Thymus (tissue), 11 donors: ENCODE results near the gene NID2. TPM values are rescaled to one million over a fixed set of nuclear protein-coding genes. Genes with fewer than 3 reads are reported as not detected.

Experiments
- DNase-seq, 9 donors: peaks; one replicate each; pipeline ENCODE4 v3.0.0-alpha.2; 2013; ENCODE audit warnings: low spot score in 9 of 9, low read depth in 6 of 9, missing footprints in 1 of 9
- H3K27ac ChIP-seq, 2 donors: one replicate each; pipeline ENCODE4 v1.5.1; 2013; ENCODE audit warnings: control low read depth in 1 of 2, low read depth in 1 of 2, low read length in 1 of 2, mild to moderate bottlenecking in 1 of 2, moderate library complexity in 1 of 2
- H3K27me3 ChIP-seq, 2 donors: one replicate each; pipeline ENCODE4 v1.5.1; 2013; ENCODE audit warnings: low read length in 1 of 2; ENCODE audit not compliant: control insufficient read depth in 2 of 2, insufficient read depth in 1 of 2
- H3K36me3 ChIP-seq, 2 donors: one replicate each; pipeline ENCODE4 v1.5.1; 2013; ENCODE audit warnings: low read length in 1 of 2, mild to moderate bottlenecking in 1 of 2, moderate library complexity in 1 of 2; ENCODE audit not compliant: control insufficient read depth in 2 of 2, insufficient read depth in 2 of 2
- H3K4me1 ChIP-seq, 2 donors: one replicate each; pipeline ENCODE4 v1.5.1; 2013; ENCODE audit warnings: low read length in 2 of 2; ENCODE audit not compliant: control insufficient read depth in 2 of 2, insufficient read depth in 2 of 2
- H3K4me3 ChIP-seq, 2 donors: one replicate each; pipeline ENCODE4 v1.5.1; 2013; ENCODE audit warnings: low read length in 2 of 2, control low read depth in 1 of 2, mild to moderate bottlenecking in 1 of 2
- H3K9me3 ChIP-seq, 2 donors: one replicate each; pipeline ENCODE4 v1.5.1; 2013; ENCODE audit warnings: low read length in 1 of 2, mild to moderate bottlenecking in 1 of 2; ENCODE audit not compliant: control insufficient read depth in 2 of 2, insufficient read depth in 1 of 2
- WGBS: extraction: QIAGEN DNeasy Blood & Tissue Kit; methylation state at CpG from one replicate; pipeline ENCODE4 v1.1.7; 2013; 5-methylcytosine and 5-hydroxymethylcytosine counted together
- polyA plus RNA-seq: library from polyadenylated mRNA; stranded (reverse); fragments of 200-250 nt; gene quantifications from one replicate; pipeline ENCODE4 v1.2.3, GENCODE V29; 2013
- total RNA-seq: library from RNA; stranded (reverse); fragments of 120-200 nt; gene quantifications from one replicate; pipeline ENCODE4 v1.2.4, GENCODE V29; 2013
- donor health status: healthy.

NID2 gene
- total and polyA plus RNA-seq, 2 donors, result 2.5 to 7.5 TPM

DNA sequence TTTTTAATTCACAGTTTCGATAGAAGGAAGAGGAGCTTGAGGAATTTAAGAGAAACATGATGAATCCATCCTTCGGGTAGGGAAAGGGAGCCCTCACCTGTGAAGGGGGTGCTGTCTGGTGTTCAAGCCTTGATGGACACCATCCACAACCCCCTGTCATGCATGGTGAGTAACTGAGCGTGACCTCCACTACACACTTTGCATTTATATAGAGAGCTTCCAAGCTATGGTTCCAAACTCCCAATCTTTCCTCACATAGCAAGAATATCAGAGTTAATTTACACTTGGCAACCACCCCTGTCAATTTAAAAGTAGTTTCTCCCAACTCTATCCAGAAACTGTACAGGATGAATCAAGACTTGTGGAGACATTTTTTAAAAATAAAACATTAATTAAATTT, 13.1 kb upstream of the NID2 start:
- Histone ChIP-seq H3K9me3 (no peaks in the 10 kb centered on the region), H3K27ac (no peak overlapping the region), H3K27me3 (no peaks in the 10 kb centered on the region), H3K4me3 (no peak overlapping the region), H3K36me3 (no peaks in the 10 kb centered on the region), H3K4me1 (no peaks in the 10 kb centered on the region)
- 93% methylated on average over 3 of the region's 3 CpGs for WGBS
- DNase-seq, result no peak

DNA sequence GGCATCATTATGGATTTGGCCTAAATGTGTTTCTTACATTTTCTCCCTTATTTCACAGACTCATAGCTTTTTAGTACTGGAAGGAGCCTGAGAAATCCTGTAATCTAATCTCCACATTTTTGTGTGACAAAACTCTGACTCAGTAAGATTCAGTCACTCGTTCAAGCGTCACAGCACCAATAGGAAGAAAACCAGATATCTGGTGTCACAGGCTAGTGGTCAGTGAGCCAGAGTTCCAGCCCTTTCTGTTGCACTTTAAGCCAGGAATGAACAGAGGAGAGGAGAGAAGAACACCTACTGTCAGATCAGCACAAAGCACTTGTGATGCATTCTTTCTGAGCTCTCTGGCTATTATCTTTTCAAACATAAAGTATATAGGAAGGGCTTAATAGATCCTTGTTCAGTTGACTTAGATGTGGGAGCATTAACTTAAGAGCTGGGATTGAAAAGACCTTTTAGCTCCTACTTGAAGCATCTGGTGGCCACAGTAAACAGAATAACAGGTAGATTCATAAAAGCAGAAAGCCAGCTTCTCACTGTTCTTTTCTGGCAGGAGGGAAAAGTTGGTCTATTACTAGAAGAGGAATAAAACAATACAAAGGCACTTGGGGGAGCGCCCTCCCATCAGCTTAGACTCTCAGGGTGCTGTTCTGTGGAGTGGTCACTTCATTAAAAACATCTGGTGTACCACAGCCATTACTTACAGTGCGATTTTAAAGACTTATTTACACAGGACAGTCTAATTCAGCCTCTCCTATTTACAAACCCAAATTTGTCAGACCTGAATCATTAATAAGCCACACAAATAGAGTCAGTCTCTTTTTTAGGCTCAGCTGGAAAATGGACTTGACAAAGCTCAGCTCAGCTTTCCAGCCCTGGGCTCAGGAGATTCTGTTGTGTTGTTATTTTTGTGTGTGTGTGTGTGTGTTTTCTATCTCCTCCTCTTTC, 12.2 kb upstream of the NID2 start:
- no peak for DNase-seq
- Histone ChIP-seq H3K9me3 (no peaks in the 10 kb centered on the region), H3K36me3 (no peaks in the 10 kb centered on the region), H3K4me3 (no peak overlapping the region), H3K27ac (no peak overlapping the region), H3K4me1 (no peaks in the 10 kb centered on the region), H3K27me3 (no peaks in the 10 kb centered on the region)
- WGBS, result 93% methylated on average over 4 of the region's 4 CpGs

DNA sequence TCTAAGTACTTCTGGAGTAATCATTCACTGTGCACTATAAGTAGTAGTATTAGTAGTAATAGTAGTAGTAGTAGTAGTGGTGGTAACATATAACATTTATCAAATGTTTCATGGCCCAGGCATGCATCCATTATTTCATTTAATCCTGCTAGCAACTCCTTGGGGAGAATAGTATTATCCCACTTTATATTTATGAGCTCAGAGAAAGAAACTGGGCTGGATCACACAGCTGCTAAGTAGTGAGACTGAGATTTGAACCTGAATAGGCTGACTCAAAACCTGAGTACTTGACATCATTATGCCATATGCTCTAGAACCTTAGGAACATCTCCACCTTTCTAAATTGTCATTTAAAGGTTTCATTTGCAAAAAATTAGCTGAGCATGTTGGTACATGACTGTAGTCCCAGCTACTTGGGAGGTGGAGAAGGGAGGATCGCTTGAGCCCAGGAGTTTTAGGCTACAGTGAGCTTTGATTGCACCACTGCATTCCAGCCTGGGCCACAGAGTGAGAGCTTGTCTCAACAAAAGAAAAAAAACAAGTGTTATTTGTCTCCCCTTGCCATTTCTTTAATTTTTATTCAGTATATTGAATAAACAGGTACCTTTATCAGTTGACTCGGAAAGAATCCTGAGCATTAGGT, 11.4 kb upstream of the NID2 start:
- 94% methylated on average over 2 of the region's 2 CpGs for WGBS
- no peak overlapping the region for H3K27ac ChIP-seq
- no peak overlapping the region for H3K4me3 ChIP-seq
- H3K36me3 ChIP-seq, result no peaks in the 10 kb centered on the region
- no peak for DNase-seq
- H3K4me1 ChIP-seq, result no peaks in the 10 kb centered on the region
- H3K27me3 ChIP-seq, result no peaks in the 10 kb centered on the region
- no peaks in the 10 kb centered on the region for H3K9me3 ChIP-seq

DNA sequence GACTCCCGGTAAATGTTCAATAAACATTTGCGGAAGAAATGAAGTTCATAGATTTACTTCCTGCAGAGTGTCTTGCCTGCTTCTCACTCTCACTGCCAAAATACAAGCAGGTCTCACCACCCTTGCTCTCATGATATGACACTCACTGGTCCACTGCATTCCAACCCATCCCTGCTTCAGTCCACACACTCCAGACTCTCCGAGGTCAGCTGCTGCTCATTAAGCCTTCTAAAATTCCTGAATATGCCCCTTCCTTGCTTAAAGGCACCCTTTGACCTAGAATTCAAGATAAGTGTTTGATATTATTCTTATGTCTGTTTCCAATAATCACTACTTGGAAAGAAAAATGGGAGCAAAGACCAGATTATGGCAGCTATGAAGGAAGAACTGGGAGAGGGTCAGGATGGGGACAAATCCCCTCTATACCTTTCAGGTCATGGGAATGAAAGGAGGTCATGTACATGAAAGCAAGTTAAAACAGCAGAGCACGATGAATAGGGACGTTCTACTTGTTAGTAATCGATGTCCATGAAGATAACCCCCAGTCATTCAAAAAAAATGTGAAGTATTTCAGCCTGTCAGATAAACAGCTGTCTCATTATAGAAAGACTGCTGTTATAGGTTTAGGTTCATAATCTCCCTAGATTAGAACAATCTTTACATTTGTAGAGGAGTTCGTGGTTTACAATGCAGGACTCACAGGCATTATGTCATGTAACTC, 10.5 kb upstream of the NID2 start:
- H3K4me3 ChIP-seq, result no peak overlapping the region
- H3K9me3 ChIP-seq, result no peaks in the 10 kb centered on the region
- WGBS, result 95% methylated on average over 7 of the region's 7 CpGs
- H3K36me3 ChIP-seq, result no peaks in the 10 kb centered on the region
- H3K27ac ChIP-seq, result no peak overlapping the region
- DNase-seq, result no peak
- H3K27me3 ChIP-seq, result no peaks in the 10 kb centered on the region
- no peaks in the 10 kb centered on the region for H3K4me1 ChIP-seq

DNA sequence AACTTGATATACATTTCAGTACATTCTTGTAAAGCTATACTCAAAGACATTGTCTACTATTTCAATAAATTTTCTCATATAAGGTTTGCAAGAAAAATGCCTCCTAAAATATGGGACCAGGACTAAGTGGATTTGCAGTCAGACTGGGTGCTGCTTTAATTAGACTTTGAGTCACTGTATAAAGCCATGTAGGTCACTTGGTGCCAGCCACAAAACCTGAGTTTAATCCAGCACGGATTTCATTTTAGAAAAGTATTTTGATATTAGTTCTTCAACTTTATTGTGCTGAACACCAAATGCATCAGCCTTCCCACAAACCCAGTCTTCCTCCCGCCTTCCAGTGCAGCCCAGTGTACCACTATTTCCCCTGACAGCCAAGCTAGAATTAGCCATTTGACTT, 9.9 kb upstream of the NID2 start:
- no peaks in the 10 kb centered on the region for H3K4me1 ChIP-seq
- no peak for DNase-seq
- no peaks in the 10 kb centered on the region for H3K36me3 ChIP-seq
- no peak overlapping the region for H3K4me3 ChIP-seq
- H3K27ac ChIP-seq, result no peak overlapping the region
- no peaks in the 10 kb centered on the region for H3K9me3 ChIP-seq
- no peaks in the 10 kb centered on the region for H3K27me3 ChIP-seq
- WGBS, result over 99% methylated on average over 2 of the region's 2 CpGs

DNA sequence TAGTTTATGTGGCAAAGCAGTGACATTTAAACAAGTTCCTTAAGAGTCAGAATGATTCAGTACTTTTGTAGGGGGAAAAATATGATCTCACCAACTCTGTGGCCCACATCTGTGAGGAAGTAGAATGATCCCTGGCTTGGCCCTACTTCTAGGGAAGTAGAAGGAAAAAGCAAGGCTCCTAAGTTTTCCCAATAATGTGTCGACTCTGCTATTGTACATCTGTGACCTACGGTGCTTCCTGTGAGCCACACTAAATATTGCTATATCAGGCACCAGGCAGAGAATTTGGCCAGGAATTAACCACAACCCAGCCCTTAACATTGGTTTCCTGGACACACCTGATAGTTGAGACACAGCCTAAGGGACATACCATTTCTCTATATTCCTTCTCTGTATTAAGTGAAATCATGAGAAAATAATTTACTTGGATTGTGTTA, 9.3 kb upstream of the NID2 start:
- WGBS, result 27% methylated on average over 2 of the region's 2 CpGs

DNA sequence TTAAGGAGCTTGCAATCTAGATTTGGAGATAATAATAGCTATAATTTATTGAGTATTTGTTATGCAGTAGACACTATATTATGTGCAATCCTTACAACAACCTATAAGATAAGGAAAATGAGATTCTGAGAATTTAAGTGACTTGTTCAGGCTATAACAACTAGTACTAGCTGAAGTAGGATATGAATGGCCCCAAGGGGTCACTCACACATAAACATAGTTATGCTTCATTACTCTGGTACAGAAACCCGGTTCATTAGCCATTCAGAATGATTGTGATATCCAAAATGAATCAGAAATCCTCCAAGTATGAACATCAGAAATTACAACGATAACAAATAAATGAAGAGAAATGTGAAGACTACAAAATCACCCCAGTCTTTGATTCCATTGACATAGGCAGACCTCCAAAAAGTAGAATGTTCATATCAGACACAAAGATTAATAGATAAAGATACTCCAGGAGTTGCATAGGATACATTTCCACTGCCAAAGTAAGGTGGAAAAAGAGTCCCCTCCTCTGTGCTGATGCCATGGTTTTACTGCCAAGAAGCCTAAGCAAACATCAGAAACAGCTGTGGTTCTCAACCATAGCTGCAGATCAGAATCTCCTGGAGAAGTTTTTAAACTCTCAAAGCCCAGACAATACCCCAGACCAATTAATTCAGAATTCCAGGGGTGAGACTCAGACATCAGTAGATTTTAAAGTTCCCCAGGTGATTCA, 8.6 kb upstream of the NID2 start:
- Histone ChIP-seq H3K36me3 (no peaks in the 10 kb centered on the region), H3K27me3 (no peaks in the 10 kb centered on the region), H3K4me3 (no peak overlapping the region), H3K9me3 (no peaks in the 10 kb centered on the region), H3K27ac (no peak overlapping the region), H3K4me1 (no peaks in the 10 kb centered on the region)
- 70% methylated on average over 2 of the region's 2 CpGs for WGBS
- no peak for DNase-seq

More for the DNA sequence above, 9.3 kb upstream of the NID2 start:
- no peak overlapping the region for H3K27ac ChIP-seq
- no peak overlapping the region for H3K4me3 ChIP-seq
- no peaks in the 10 kb centered on the region for H3K36me3 ChIP-seq
- DNase-seq, result no peak
- H3K27me3 ChIP-seq, result no peaks in the 10 kb centered on the region
- no peaks in the 10 kb centered on the region for H3K9me3 ChIP-seq
- H3K4me1 ChIP-seq, result no peaks in the 10 kb centered on the region

DNA sequence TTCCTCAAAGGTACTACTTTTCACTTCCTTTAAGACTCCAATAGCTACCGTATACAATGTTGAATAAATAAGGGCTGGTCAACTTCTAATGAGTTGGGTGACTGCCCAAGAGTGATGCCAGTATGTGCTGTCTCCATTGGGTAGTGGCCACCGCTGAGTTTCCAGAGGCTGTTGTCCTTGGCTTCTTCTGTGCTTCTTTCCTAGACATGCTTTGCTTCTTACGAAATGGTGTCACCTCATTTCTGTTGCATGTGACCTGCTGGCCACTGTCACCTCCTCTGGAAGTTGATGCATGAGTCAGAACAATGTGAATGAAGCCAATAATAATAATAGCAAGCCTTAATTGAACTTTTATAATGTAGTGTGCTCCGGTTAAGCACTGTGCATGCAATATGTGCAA, 7.5 kb upstream of the NID2 start:
- Histone ChIP-seq H3K27ac (no peak overlapping the region), H3K4me3 (no peak overlapping the region), H3K36me3 (no peaks in the 10 kb centered on the region), H3K4me1 (no peaks in the 10 kb centered on the region), H3K27me3 (peaks cover 0 to 5% of the 10 kb centered on the region in 2 donors), H3K9me3 (no peaks in the 10 kb centered on the region)
- 72% methylated on average over 4 of the region's 4 CpGs for WGBS
- no peak for DNase-seq
